HCEC 1CT (cell line): ENCODE results near the gene SUPT6H.
"Not testable (repeated sequence)": the region's sequence is repeated elsewhere in the genome, so short reads cannot be mapped to it uniquely, and the experiment has no call there.

Source experiments
- DNase-seq: peaks from one replicate; pipeline ENCODE4 v3.0.0-alpha.2; 2017

The SUPT6H gene

GRCh38 chr17:28655160-28655559, 6.8 kb upstream of the SUPT6H start:
- DNase-seq: no peak

DNA sequence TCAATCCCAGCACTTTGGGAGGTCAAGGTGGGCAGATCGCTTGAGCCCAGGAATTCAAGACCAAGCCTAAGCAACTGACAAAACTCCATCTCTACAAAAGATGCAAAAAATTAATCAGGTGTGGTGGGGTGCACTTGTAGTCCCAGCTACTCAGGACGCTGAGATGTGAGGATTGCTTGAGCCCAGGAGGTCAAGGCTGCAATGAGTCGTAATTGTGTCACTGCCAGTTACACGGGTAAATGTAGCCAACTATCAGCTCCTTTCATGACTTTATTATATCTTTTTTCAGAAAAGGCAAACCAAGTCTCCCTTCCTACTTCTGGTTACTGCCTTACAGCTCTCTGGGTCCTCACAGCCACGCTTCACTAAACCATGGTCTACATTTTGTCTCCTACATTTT, 4.2 kb upstream of the SUPT6H start:
- DNase-seq: peak; percentile 74

- not testable (repeated sequence) for DNase-seq
Observed at GRCh38 chr17:28658342-28658741, 3.7 kb upstream of the SUPT6H start.

GRCh38 chr17:28658766-28659496, 3.1 kb upstream of the SUPT6H start:
- DNase-seq: not testable (repeated sequence)

GRCh38 chr17:28659497-28659881, 2.5 kb upstream of the SUPT6H start:
- DNase-seq: not testable (repeated sequence)

- DNase-seq: no peak
Observed at GRCh38 chr17:28662527-28662829, 473 bp downstream of the SUPT6H start.

DNA sequence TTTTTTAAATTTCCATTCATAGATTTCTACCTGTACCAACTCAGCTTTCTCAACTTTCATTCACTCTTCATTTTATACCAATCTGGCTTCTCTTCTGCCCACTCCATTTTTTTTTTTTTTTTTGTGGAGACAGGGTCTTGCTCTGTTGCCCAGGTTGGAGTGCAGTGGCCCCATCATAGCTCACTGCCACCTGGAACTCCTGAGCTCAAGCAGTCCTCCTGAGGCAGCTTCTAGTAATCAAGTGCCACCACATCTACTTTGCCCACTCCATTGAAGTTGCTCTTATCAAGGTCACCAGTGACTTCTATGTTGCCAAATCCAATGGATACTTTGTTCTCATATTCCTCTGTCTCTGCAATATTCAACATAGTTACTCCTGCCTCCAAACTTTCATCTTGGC, 1.7 kb downstream of the SUPT6H start:
- DNase-seq: no peak

- no peak for DNase-seq
Observed at GRCh38 chr17:28665994-28666393, 4.0 kb downstream of the SUPT6H start.

GRCh38 chr17:28667870-28668269, 5.9 kb downstream of the SUPT6H start:
- DNase-seq: no peak

- no peak for DNase-seq
Observed at GRCh38 chr17:28669918-28670317, 7.9 kb downstream of the SUPT6H start.

DNA sequence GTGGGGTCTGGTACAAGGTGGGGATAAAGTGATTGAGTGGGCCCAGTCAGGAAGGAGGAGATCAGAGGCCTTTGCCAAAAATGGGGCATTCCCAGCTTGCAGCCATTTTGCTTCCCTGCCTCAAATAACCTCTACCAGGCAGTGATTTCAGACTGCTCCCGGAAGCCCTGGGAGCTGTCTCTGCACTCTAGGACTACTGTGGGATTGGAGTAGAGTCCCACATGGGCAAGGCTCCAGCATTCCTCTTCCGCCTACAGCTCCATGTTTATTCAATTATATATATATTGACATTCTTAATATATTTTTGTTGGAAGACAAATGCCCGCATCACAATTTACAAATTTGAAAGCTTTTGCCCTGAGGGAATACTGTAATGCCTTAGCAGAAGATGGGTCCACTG, 13.5 kb downstream of the SUPT6H start:
- DNase-seq: no peak

DNA sequence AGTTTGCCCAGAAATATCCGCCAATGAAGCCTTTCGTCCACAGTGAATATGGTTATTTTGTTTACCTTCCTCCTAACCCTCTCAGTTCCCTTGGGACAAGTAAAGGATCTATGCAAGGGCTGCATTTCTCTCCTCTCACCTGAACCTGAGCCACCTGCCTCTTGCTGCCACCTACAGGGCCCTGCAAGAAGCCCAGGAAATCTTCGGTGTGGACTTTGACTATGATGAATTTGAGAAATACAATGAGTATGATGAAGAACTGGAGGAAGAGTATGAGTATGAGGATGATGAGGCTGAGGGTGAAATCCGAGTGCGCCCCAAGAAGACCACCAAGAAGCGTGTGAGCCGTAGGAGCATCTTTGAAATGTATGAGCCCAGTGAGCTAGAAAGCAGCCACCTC, 14.0 kb downstream of the SUPT6H start:
- DNase-seq: no peak

DNA sequence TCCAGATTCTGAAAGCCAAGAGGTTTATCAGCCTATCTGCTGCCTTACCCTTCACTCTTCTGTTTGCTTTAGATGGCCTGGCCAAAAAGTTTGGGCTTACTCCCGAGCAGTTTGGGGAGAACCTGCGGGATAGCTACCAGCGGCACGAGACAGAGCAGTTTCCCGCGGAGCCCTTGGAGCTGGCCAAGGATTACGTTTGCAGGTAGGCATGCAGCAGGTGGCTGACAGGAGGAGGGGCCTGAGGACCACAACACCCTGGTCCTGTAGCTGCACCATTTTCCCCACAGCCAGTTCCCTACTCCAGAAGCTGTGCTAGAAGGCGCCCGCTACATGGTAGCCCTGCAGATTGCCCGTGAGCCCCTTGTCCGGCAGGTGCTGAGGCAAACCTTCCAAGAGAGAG, 20.6 kb downstream of the SUPT6H start:
- DNase-seq: no peak

GRCh38 chr17:28684963-28685362, 23.0 kb downstream of the SUPT6H start:
- DNase-seq: peak; percentile 26

DNA sequence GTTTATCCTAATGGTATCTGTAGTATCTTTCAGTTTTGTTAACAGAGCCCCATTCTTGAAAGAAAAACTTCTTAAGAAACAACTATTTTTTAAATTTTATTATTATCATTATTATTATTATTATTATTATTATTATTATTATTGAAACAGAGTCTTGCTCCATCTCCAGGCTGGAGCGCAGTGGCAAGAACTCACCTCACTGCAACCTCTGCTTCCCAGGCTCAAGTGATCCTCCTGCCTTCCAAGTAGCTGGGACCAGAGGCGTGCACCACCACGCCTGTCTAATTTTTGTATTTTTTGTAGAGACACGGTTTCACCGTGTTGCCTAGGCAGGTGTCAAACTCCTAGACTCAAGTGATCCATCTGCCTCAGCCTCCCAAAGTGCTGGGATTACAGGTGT, 23.4 kb downstream of the SUPT6H start:
- no peak for DNase-seq

GRCh38 chr17:28686296-28686695, 24.3 kb downstream of the SUPT6H start:
- DNase-seq: no peak

- DNase-seq: no peak
Observed at GRCh38 chr17:28688481-28688880, 26.5 kb downstream of the SUPT6H start.

DNA sequence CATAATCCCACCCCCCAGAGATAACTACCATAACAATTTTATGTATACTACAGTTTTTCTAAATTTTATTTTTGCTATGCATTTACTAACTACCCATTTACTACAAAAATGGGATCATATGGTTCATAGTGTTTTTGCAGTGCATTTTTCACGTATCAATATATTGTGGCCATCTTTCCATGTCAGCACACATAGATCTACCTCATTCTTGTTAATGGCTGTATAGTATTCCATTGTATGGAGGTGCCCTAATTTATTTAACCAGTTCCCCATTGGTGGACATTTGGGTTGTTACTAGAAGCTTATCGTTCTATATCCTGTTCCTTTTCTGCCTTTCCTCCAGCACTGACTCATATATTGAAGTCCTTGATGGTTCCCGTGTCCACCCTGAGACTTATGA, 27.0 kb downstream of the SUPT6H start:
- DNase-seq: no peak

DNA sequence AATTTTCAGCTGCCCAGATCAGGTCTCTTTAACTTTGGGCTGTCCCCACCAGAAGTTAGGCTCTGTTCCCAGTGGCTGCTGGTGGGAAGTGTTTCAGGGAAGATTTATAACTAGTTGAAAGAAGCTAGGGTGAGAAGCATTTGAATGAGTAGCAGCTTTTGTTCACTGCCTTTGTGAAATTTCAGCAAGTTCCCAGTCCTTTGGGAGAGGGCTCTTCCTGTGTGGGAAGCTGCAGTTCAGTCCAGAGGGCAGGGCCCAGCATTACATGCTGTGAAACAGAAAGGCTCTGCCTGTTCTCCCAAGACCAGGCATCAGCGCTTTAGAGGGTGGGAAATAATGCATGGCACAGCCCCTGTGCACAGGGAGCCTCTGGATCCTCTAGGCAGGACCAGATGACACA, 31.9 kb downstream of the SUPT6H start:
- DNase-seq: no peak

DNA sequence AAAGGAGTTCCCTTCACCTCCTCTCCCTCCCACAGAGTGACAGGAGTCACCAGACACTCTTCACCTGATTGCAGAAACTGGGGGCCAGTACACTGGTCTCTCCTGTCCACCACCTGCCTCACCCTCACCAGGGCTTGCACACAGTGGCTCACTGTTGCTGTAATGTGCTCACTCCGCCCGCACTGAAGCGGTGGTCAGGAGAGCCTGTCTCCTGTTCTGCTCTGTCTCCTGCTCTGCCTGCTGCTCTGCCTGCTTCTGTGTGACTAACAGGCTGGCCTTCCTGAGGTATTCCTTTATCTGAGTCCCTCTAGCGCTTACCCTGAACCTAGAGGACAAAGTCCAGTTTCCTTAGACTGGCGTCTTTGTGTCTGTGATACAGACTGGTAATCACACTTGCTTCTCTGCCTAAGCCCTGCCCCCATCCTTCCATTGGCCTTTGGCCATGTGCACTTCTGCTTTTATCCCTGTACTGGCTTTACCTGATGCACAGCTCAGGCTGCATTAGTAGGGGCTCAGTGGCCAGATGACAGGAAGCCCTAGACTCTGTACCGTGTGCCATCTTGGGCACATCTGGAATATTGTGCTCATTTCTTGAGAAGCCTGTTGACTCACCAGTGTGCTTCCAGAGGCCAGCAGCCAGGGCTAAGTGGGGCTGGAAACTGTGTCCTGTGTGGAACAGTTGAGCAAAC, 36.4 kb downstream of the SUPT6H start:
- DNase-seq: no peak

DNA sequence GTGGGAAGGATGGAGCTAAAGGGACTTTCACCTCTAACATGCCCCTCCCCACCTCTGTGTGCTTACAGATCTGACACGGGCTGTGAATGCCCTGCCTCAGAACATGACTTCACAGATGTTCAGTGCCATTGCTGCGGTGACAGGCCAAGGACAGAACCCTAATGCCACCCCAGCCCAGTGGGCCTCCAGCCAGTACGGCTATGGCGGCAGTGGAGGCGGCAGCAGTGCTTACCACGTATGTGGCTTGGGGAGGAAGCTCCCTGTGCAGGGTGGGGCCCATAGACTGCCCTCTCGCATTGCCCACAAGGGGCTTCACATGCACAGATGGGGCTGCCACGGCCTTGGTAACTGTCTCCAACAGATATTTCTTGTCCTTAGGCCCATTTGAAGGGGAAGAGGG, 38.3 kb downstream of the SUPT6H start:
- no peak for DNase-seq

GRCh38 chr17:28700830-28701492, 39.0 kb downstream of the SUPT6H start:
- no peak for DNase-seq

DNA sequence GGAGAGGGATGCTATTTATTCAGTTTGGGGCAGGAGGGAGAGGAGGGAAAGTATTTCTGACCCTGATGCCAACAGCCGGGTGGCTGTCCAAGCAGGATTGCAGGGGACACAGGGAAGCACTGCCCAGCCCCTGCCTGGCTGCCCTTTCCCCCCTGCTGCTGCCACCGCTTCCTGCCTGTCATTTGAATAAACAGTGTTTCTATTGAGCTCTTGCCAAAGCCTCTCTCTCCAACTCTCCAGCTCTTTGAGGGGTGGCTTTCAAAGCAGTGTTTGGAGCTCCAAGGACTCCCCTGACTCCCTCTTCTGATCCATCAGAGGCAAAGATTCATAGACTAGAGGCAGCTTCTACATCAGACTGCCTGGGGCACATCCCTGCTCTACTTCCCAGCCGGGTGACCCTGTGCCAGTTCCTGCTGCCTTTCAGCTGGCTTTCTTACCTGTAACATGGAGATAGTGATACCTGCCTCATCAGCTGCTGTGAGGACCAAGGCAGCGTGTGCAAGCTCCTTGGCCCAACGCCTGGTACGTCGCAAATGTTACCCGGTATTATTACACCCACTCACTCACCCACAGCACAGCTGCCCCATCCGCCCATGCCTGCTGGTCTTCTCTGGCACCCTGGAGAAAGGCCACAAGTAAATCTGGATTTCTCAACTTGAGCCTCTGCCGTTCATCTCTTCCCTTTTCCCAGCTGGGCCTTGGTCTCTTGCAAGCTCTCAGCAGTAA, 40.2 kb downstream of the SUPT6H start:
- DNase-seq: no peak

DNA sequence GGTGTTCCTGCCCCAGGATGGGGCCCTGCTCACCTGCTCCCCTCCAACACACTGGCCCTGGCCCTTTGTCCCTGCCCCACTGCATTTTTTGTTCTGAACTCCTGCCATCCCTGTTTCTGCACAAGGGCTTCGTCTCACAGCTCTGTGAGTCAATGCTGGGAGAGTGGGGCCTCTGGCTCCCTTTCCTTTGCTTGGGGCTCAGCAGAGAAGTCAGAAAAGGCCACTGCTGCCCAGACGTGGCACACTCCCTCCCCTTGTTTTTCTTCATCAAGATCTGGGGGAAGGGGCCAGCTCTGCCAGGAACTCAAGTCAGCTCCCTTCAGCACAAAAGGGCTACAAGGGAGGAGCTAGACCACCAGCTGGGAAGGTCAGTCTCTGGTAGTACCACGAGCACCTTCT, 40.7 kb downstream of the SUPT6H start:
- no peak for DNase-seq
